ENCODE measurements around the gene KLRC3.

DNA sequence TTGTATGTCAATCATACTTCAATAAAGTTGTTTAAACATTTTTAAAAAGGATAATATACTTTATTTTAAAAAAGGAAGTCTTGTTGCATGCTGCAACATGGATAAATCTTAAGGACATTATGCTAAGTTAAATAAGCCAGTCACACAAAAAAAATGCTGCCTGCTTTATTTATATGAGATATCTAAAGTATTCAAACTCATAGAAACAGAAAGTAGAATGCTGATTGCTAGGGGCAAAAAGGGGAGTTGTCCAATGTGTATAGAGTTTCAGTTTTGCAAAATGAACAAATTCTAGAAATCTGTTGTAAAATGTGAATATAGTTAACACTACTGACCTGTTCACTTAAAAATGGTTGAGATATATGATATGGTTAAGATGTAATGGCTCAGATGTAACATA, 19.6 kb downstream of the KLRC3 start:
- TF ChIP-seq, protein P1, sequence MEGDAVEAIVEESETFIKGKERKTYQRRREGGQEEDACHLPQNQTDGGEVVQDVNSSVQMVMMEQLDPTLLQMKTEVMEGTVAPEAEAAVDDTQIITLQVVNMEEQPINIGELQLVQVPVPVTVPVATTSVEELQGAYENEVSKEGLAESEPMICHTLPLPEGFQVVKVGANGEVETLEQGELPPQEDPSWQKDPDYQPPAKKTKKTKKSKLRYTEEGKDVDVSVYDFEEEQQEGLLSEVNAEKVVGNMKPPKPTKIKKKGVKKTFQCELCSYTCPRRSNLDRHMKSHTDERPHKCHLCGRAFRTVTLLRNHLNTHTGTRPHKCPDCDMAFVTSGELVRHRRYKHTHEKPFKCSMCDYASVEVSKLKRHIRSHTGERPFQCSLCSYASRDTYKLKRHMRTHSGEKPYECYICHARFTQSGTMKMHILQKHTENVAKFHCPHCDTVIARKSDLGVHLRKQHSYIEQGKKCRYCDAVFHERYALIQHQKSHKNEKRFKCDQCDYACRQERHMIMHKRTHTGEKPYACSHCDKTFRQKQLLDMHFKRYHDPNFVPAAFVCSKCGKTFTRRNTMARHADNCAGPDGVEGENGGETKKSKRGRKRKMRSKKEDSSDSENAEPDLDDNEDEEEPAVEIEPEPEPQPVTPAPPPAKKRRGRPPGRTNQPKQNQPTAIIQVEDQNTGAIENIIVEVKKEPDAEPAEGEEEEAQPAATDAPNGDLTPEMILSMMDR (IDR thresholded peaks at IDR 0.05), result no peak
- TF ChIP-seq TEAD4 (CRISPR knock-in tag; IDR thresholded peaks at IDR 0.05) (no peak), ETV6 (CRISPR knock-in tag; IDR thresholded peaks at IDR 0.05) (no peak), ZNF121 (CRISPR knock-in tag; IDR thresholded peaks at IDR 0.05) (no peak), ZNF219 (CRISPR knock-in tag; IDR thresholded peaks at IDR 0.05; ENCODE audit: borderline replicate concordance) (no peak), ZNF317 (CRISPR knock-in tag; IDR thresholded peaks at IDR 0.05; ENCODE audit: borderline replicate concordance, low read depth) (no peak)
- TF ChIP-seq, protein P2, sequence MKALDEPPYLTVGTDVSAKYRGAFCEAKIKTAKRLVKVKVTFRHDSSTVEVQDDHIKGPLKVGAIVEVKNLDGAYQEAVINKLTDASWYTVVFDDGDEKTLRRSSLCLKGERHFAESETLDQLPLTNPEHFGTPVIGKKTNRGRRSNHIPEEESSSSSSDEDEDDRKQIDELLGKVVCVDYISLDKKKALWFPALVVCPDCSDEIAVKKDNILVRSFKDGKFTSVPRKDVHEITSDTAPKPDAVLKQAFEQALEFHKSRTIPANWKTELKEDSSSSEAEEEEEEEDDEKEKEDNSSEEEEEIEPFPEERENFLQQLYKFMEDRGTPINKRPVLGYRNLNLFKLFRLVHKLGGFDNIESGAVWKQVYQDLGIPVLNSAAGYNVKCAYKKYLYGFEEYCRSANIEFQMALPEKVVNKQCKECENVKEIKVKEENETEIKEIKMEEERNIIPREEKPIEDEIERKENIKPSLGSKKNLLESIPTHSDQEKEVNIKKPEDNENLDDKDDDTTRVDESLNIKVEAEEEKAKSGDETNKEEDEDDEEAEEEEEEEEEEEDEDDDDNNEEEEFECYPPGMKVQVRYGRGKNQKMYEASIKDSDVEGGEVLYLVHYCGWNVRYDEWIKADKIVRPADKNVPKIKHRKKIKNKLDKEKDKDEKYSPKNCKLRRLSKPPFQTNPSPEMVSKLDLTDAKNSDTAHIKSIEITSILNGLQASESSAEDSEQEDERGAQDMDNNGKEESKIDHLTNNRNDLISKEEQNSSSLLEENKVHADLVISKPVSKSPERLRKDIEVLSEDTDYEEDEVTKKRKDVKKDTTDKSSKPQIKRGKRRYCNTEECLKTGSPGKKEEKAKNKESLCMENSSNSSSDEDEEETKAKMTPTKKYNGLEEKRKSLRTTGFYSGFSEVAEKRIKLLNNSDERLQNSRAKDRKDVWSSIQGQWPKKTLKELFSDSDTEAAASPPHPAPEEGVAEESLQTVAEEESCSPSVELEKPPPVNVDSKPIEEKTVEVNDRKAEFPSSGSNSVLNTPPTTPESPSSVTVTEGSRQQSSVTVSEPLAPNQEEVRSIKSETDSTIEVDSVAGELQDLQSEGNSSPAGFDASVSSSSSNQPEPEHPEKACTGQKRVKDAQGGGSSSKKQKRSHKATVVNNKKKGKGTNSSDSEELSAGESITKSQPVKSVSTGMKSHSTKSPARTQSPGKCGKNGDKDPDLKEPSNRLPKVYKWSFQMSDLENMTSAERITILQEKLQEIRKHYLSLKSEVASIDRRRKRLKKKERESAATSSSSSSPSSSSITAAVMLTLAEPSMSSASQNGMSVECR (CRISPR knock-in tag; IDR thresholded peaks at IDR 0.05; ENCODE audit: borderline replicate concordance), result no peak
- TF ChIP-seq, protein P3, sequence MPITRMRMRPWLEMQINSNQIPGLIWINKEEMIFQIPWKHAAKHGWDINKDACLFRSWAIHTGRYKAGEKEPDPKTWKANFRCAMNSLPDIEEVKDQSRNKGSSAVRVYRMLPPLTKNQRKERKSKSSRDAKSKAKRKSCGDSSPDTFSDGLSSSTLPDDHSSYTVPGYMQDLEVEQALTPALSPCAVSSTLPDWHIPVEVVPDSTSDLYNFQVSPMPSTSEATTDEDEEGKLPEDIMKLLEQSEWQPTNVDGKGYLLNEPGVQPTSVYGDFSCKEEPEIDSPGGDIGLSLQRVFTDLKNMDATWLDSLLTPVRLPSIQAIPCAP (CRISPR knock-in tag; IDR thresholded peaks at IDR 0.05), result no peak
- TF ChIP-seq, protein P4, sequence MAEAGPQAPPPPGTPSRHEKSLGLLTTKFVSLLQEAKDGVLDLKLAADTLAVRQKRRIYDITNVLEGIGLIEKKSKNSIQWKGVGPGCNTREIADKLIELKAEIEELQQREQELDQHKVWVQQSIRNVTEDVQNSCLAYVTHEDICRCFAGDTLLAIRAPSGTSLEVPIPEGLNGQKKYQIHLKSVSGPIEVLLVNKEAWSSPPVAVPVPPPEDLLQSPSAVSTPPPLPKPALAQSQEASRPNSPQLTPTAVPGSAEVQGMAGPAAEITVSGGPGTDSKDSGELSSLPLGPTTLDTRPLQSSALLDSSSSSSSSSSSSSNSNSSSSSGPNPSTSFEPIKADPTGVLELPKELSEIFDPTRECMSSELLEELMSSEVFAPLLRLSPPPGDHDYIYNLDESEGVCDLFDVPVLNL (CRISPR knock-in tag; IDR thresholded peaks at IDR 0.05; ENCODE audit: borderline replicate concordance, low read depth), result no peak
- TF ChIP-seq, protein P5, sequence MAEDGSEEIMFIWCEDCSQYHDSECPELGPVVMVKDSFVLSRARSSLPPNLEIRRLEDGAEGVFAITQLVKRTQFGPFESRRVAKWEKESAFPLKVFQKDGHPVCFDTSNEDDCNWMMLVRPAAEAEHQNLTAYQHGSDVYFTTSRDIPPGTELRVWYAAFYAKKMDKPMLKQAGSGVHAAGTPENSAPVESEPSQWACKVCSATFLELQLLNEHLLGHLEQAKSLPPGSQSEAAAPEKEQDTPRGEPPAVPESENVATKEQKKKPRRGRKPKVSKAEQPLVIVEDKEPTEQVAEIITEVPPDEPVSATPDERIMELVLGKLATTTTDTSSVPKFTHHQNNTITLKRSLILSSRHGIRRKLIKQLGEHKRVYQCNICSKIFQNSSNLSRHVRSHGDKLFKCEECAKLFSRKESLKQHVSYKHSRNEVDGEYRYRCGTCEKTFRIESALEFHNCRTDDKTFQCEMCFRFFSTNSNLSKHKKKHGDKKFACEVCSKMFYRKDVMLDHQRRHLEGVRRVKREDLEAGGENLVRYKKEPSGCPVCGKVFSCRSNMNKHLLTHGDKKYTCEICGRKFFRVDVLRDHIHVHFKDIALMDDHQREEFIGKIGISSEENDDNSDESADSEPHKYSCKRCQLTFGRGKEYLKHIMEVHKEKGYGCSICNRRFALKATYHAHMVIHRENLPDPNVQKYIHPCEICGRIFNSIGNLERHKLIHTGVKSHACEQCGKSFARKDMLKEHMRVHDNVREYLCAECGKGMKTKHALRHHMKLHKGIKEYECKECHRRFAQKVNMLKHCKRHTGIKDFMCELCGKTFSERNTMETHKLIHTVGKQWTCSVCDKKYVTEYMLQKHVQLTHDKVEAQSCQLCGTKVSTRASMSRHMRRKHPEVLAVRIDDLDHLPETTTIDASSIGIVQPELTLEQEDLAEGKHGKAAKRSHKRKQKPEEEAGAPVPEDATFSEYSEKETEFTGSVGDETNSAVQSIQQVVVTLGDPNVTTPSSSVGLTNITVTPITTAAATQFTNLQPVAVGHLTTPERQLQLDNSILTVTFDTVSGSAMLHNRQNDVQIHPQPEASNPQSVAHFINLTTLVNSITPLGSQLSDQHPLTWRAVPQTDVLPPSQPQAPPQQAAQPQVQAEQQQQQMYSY (CRISPR knock-in tag; IDR thresholded peaks at IDR 0.05), result no peak
- TF ChIP-seq, protein P6, sequence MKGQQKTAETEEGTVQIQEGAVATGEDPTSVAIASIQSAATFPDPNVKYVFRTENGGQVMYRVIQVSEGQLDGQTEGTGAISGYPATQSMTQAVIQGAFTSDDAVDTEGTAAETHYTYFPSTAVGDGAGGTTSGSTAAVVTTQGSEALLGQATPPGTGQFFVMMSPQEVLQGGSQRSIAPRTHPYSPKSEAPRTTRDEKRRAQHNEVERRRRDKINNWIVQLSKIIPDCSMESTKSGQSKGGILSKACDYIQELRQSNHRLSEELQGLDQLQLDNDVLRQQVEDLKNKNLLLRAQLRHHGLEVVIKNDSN (CRISPR knock-in tag; IDR thresholded peaks at IDR 0.05), result no peak
- TF ChIP-seq, protein P7, sequence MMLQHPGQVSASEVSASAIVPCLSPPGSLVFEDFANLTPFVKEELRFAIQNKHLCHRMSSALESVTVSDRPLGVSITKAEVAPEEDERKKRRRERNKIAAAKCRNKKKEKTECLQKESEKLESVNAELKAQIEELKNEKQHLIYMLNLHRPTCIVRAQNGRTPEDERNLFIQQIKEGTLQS (CRISPR knock-in tag; conservative IDR thresholded peaks at IDR 0.05), result no peak
- TF ChIP-seq, protein P8, sequence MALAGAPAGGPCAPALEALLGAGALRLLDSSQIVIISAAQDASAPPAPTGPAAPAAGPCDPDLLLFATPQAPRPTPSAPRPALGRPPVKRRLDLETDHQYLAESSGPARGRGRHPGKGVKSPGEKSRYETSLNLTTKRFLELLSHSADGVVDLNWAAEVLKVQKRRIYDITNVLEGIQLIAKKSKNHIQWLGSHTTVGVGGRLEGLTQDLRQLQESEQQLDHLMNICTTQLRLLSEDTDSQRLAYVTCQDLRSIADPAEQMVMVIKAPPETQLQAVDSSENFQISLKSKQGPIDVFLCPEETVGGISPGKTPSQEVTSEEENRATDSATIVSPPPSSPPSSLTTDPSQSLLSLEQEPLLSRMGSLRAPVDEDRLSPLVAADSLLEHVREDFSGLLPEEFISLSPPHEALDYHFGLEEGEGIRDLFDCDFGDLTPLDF (CRISPR knock-in tag; IDR thresholded peaks at IDR 0.05), result no peak

Measured in WTC11 (cell line).